IMR-90 (cell line): ENCODE data around the gene CACYBP. TPM values are rescaled to one million over a fixed set of nuclear protein-coding genes. Genes with fewer than 3 reads are reported as not detected.

Experiments used
- ATAC-seq: fragments of 200-7000 bp; cut with Tn5 transposase; 2 replicates; pipeline ENCODE4 v1.9.1; 2020; ENCODE audit warnings: low read depth, mild to moderate bottlenecking, moderate library complexity
- BruUV-seq: library from RNA; stranded (reverse); fragments of 400-500 nt; replicated peaks from 2 replicates; lab custom pipeline; 2021; lab: Mats Ljungman, UMichigan
- CTCF ChIA-PET: fragments of 300-600 bp; formaldehyde crosslinking; extraction: SDS; loops from one replicate; lab custom pipeline; 2021; ENCODE audit warnings: antibody characterized with exemption; lab: Yijun Ruan, JAX
- POLR2A ChIA-PET: fragments of 300-600 bp; sonication (Branson Sonifier 250); formaldehyde crosslinking; loops from one replicate; lab custom pipeline; 2022; ENCODE audit warnings: antibody characterized with exemption; ENCODE audit not compliant: unreplicated experiment; lab: Charles Lee
- DNase-seq: peaks from one replicate; pipeline ENCODE4 v3.0.0; 2013
- H2AFZ ChIP-seq: replicated peaks from 2 replicates; pipeline ENCODE3; 2013; ENCODE audit warnings: low read length, mild to moderate bottlenecking; ENCODE audit not compliant: poor library complexity
- H2AK5ac ChIP-seq: 2 replicates; pipeline ENCODE4 v1.6.1; 2013; ENCODE audit warnings: low read depth, low read length, inconsistent platforms
- H2AK9ac ChIP-seq: replicated peaks from 2 replicates; pipeline ENCODE3; 2013; ENCODE audit warnings: mild to moderate bottlenecking, low read depth, low read length, moderate library complexity; ENCODE audit not compliant: poor library complexity
- H2BK120ac ChIP-seq: 2 replicates; pipeline ENCODE4 v1.6.1; 2013; ENCODE audit warnings: low read depth, low read length, inconsistent platforms
- H2BK15ac ChIP-seq: 3 replicates; pipeline ENCODE4 v1.6.1; 2013; ENCODE audit warnings: low read depth, low read length, inconsistent platforms
- H2BK20ac ChIP-seq: 2 replicates; pipeline ENCODE4 v1.6.1; 2013; ENCODE audit warnings: low read depth, mild to moderate bottlenecking, inconsistent platforms, low read length, moderate library complexity
- H2BK5ac ChIP-seq: 2 replicates; pipeline ENCODE4 v1.6.1; 2013; ENCODE audit warnings: mild to moderate bottlenecking, low read depth, low read length, inconsistent platforms; ENCODE audit not compliant: poor library complexity, severe bottlenecking
- H3K14ac ChIP-seq: replicated peaks from 2 replicates; pipeline ENCODE4 v1.6.1; 2013; ENCODE audit warnings: low read depth, low read length, inconsistent platforms
- H3K18ac ChIP-seq: 2 replicates; pipeline ENCODE4 v1.6.1; 2013; ENCODE audit warnings: low read depth, low read length, control low read depth
- H3K23ac ChIP-seq: 2 replicates; pipeline ENCODE4 v1.6.1; 2013; ENCODE audit warnings: low read depth, low read length, inconsistent platforms
- H3K27ac ChIP-seq: 2 replicates; pipeline ENCODE4 v1.5.1; 2013; ENCODE audit warnings: mild to moderate bottlenecking, control low read depth, low read length; ENCODE audit not compliant: insufficient read depth
- H3K27me3 ChIP-seq: 2 replicates; pipeline ENCODE4 v1.6.1; 2013; ENCODE audit warnings: low read length; ENCODE audit not compliant: control insufficient read depth, insufficient read depth
- H3K36me3 ChIP-seq: 2 replicates; pipeline ENCODE4 v1.6.1; 2013; ENCODE audit warnings: low read length, mixed read lengths; ENCODE audit not compliant: control insufficient read depth, insufficient read depth
- H3K4ac ChIP-seq: 2 replicates; pipeline ENCODE4 v1.6.1; 2013; ENCODE audit warnings: low read depth, low read length, inconsistent platforms
- H3K4me1 ChIP-seq: 2 replicates; pipeline ENCODE4 v1.6.1; 2013; ENCODE audit warnings: low read length, mixed read lengths; ENCODE audit not compliant: control insufficient read depth, insufficient read depth
- H3K4me2 ChIP-seq: 2 replicates; pipeline ENCODE4 v1.6.1; 2013; ENCODE audit warnings: low read depth, mild to moderate bottlenecking, control low read depth, low read length, moderate library complexity
- H3K4me3 ChIP-seq: 2 replicates; pipeline ENCODE4 v1.5.1; 2013; ENCODE audit warnings: low read depth, mild to moderate bottlenecking, control low read depth, low read length, moderate library complexity; ENCODE audit not compliant: insufficient read depth
- H3K56ac ChIP-seq: 2 replicates; pipeline ENCODE4 v1.6.1; 2013; ENCODE audit warnings: low read length, inconsistent platforms; ENCODE audit not compliant: insufficient read depth; ENCODE audit errors: extremely low read depth
- H3K79me1 ChIP-seq, 2 experiments: 2 replicates each; pipeline ENCODE4 v1.6.1; 2013; ENCODE audit warnings: low read length in 2 of 2, inconsistent platforms in 1 of 2, low read depth in 1 of 2
- H3K9ac ChIP-seq: 2 replicates; pipeline ENCODE4 v1.6.1; 2013; ENCODE audit warnings: low read depth, low read length, control low read depth
- H3K9me1 ChIP-seq: 2 replicates; pipeline ENCODE4 v1.6.1; 2013; ENCODE audit warnings: low read length, inconsistent platforms; ENCODE audit not compliant: insufficient read depth
- H3K9me3 ChIP-seq: 2 replicates; pipeline ENCODE4 v1.6.1; 2013; ENCODE audit warnings: low read length; ENCODE audit not compliant: control insufficient read depth, insufficient read depth
- H4K20me1 ChIP-seq: 2 replicates; pipeline ENCODE4 v1.6.1; 2013; ENCODE audit warnings: low read length, inconsistent platforms; ENCODE audit not compliant: insufficient read depth
- H4K5ac ChIP-seq: 2 replicates; pipeline ENCODE4 v1.6.1; 2013; ENCODE audit warnings: mild to moderate bottlenecking, low read depth, low read length, control low read depth
- H4K8ac ChIP-seq, 2 experiments: 2 replicates each; pipeline ENCODE4 v1.6.1; 2013; ENCODE audit warnings: low read depth in 2 of 2, low read length in 2 of 2, control low read depth in 1 of 2, inconsistent platforms in 1 of 2
- H4K91ac ChIP-seq: 2 replicates; pipeline ENCODE4 v1.6.1; 2013; ENCODE audit warnings: low read depth, low read length, inconsistent platforms; ENCODE audit not compliant: insufficient read depth
- CEBPB ChIP-seq: IDR thresholded peaks from 2 replicates; pipeline ENCODE4 v1.6.1; 2012; ENCODE audit warnings: low read depth, low read length, improper control_type of control experiment
- RFX5 ChIP-seq: IDR thresholded peaks from 2 replicates; pipeline ENCODE4 v1.8.0; 2012; ENCODE audit warnings: low read depth, mild to moderate bottlenecking, low read length, moderate library complexity
- WGBS, 2 experiments: methylation state at CpG; one replicate each; pipeline versions ENCODE4 v1.1.5 to v1.1.7; 2013; ENCODE audit warnings: missing lambda C conversion rate in 2 of 2; ENCODE audit not compliant: insufficient read length in 1 of 2; ENCODE audit errors: extremely low coverage in 2 of 2; 5-methylcytosine and 5-hydroxymethylcytosine counted together
- dilution Hi-C: fragments of 300-500 bp; cut with HindIII; formaldehyde crosslinking; loops from one replicate; pipeline ENCODE4 v1.14.3; 2018; ENCODE audit warnings: low sequenced_read_pairs; ENCODE audit not compliant: unreplicated experiment
- in situ Hi-C: fragments of 300-500 bp; cut with MboI; formaldehyde crosslinking; loops from 3 replicates; pipeline ENCODE4 v1.14.3; 2019; ENCODE audit warnings: low sequenced_read_pairs, inconsistent platforms, mixed read lengths
- intact Hi-C: fragments of 100-400 bp; cut with micrococcal nuclease; formaldehyde crosslinking; loops from 2 replicates; pipeline ENCODE4 v1.10.0; 2022
- polyA plus RNA-seq, 3 experiments: library from polyadenylated mRNA; depleted of rRNA; stranded (reverse); fragments of >200 nt; gene quantifications; 2 replicates each; pipeline ENCODE4 v1.2.3, GENCODE V29; 2012; ENCODE audit warnings: low replicate concordance in 1 of 3
- total RNA-seq: library from RNA; depleted of rRNA; stranded (reverse); fragments of >200 nt; gene quantifications from 2 replicates; pipeline ENCODE4 v1.2.3, GENCODE V29; 2012

CACYBP gene
- total and polyA plus RNA-seq, 2 of the 4 experiments (the other 2 are of a cell fraction) = 61.8 to 62.8 TPM

DNA sequence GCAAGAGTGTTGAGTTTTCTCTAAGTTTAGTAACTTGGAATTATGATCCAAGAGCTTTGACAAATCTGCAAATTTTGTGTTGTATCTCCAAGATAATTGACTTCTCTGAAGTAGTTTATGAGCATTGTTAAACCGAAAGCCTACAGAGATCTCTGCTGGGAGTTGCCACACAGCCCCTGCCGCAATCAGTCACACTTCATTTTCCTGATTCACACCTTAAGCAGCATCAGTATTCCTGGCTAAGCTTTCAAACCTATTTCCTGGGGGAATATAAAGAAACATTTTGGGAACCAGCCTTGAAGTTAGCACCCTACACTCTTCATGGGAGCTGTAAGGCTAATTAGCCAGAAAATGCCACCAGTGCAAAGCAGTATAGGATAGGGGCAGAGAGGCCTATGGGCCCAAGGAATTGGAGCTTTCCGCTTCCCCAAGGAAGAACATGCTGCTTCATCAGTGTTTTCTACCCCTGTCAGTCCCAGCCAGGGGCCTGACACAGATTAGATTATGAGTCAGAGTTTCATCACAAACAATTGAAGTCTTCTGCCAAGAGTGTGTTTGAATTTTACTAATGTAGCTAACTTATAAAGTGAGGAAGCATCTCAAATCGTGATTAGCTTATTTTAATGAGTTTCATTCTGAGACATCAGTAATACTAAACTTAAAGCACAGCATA lies 23.2 kb upstream of the CACYBP start:
- Histone ChIP-seq H3K27ac (no peak overlapping the region), H2BK5ac (no peak overlapping the region), H4K20me1 (no peaks in the 10 kb centered on the region), H3K4me2 (no peak overlapping the region), H4K8ac (no peak overlapping the region), H2AFZ (no peak overlapping the region), H3K36me3 (no peaks in the 10 kb centered on the region), H3K9ac (no peak overlapping the region), H2BK15ac (no peak overlapping the region), H4K91ac (no peak overlapping the region), H3K9me3 (no peaks in the 10 kb centered on the region), H3K4me3 (no peak overlapping the region), H2AK5ac (no peak overlapping the region), H3K4me1 (peaks cover 2% of the 10 kb centered on the region; the same call in 1 of the 2 replicates), H3K23ac (no peak overlapping the region), H4K5ac (no peak overlapping the region), H3K56ac (no peak overlapping the region), H3K9me1 (no peaks in the 10 kb centered on the region), H3K4ac (no peak overlapping the region), H2AK9ac (no peak overlapping the region), H3K14ac (no peak overlapping the region), H2BK20ac (no peak overlapping the region), H3K27me3 (no peaks in the 10 kb centered on the region), H2BK120ac (no peak overlapping the region), H3K79me1 (no peaks in the 10 kb centered on the region), H3K18ac (no peak overlapping the region)
- no TSS peak for BruUV-seq
- peak; percentile 64 for DNase-seq
- POLR2A ChIA-PET = no interaction called here
- WGBS, 2 experiments = no CpG with 5 or more reads among the region's 4 CpGs
- peak; percentile 51; the same call in 1 of the 2 replicates for ATAC-seq
- dilution Hi-C loops = no loop called here
- CTCF ChIA-PET = interaction anchor here (0.5 to 1.9 kb wide), 2 partner anchors 9 to 10 kb away, joined by 3 to 5 read pairs; no protein-coding TSS in a partner anchor
- intact Hi-C loops = no loop called here
- in situ Hi-C loops = loop anchor here (25.0 kb wide), 1 partner anchor 714 kb away; no protein-coding TSS in a partner anchor
- 0 out of 2 replicates have a peak, but pooled peaks have one; percentile 19 for TF ChIP-seq CEBPB
- no peak for TF ChIP-seq RFX5
